GM12878 (cell line): ENCODE data around the gene CYB5A. TPM values are rescaled to one million over a fixed set of nuclear protein-coding genes. Genes with fewer than 3 reads are reported as not detected.
A peak's percentile ranks its signal among the peaks of the same experiment; 100 is the strongest.

Experiments used
- CBX3 ChIP-seq: fragments of 200-600 bp; sonication (generic); IDR thresholded peaks from 2 replicates; pipeline ENCODE4 v1.6.1; 2016; ENCODE audit warnings: low read depth, borderline replicate concordance
- CHD2 ChIP-seq: IDR thresholded peaks from 2 replicates; pipeline ENCODE4 v1.6.1; 2011; ENCODE audit warnings: low read depth, low read length, improper control_type of control experiment, borderline replicate concordance
- ETV6 ChIP-seq, 2 experiments: fragments of 450-650 bp in 1 of 2; IDR thresholded peaks in 1 of 2; conservative IDR thresholded peaks in 1 of 2; 2 replicates each; pipeline ENCODE4 v1.6.1; 2014; ENCODE audit warnings: antibody characterized with exemption in 1 of 2, borderline replicate concordance in 1 of 2, low read depth in 1 of 2, mild to moderate bottlenecking in 1 of 2, moderate library complexity in 1 of 2
- RAD21 ChIP-seq: IDR thresholded peaks from 2 replicates; pipeline ENCODE4 v1.6.1; 2011; ENCODE audit warnings: mild to moderate bottlenecking, low read depth, low read length, moderate library complexity; ENCODE audit not compliant: insufficient read depth
- SMAD5 ChIP-seq: IDR thresholded peaks from 2 replicates; pipeline ENCODE4 v1.6.1; 2016; ENCODE audit warnings: antibody characterized with exemption, low read depth
- SREBF1 ChIP-seq: IDR thresholded peaks from 2 replicates; pipeline ENCODE4 v1.6.1; 2012; ENCODE audit warnings: mild to moderate bottlenecking, low read length
- YBX1 ChIP-seq: fragments of 450-650 bp; IDR thresholded peaks from 2 replicates; pipeline ENCODE4 v1.6.1; 2016; ENCODE audit warnings: antibody characterized with exemption
- polyA plus RNA-seq, 11 experiments: library from polyadenylated mRNA; depleted of rRNA in 4 of 11; unstranded in 6 of 11; stranded (reverse) in 5 of 11; fragments of >200 nt; fragmentation: Nextera tagmentation in 4 of 11; fragmentation: Illumina TruSeq in 1 of 11; extraction: Ambion mirVana in 4 of 11; extraction: Trizol in 1 of 11; gene quantifications; 1 replicate in 1 of 11; 2 replicates in 10 of 11; pipeline versions ENCODE4 v1.2.1 to v1.2.3, GENCODE V29; 2011 to 2016; ENCODE audit warnings: inconsistent platforms in 2 of 11, missing spikeins in 2 of 11, low read depth in 1 of 11
- total RNA-seq, 4 experiments: library from RNA; depleted of rRNA in 3 of 4; stranded (reverse); fragments of >200 nt in 3 of 4; fragmentation: Illumina TruSeq in 1 of 4; extraction: Trizol in 1 of 4; gene quantifications; 2 replicates each; pipeline versions ENCODE4 v1.2.1 to v1.2.3, GENCODE V29; 2013 to 2021
- TF ChIP-seq, protein P1 (sequence below): fragments of 450-650 bp; IDR thresholded peaks from 2 replicates; pipeline ENCODE4 v1.6.1; 2017; ENCODE audit warnings: antibody characterized with exemption, mild to moderate bottlenecking, moderate library complexity
- TF ChIP-seq, protein P2 (sequence below): IDR thresholded peaks from 2 replicates; pipeline ENCODE4 v1.6.1; 2012; ENCODE audit warnings: mild to moderate bottlenecking, low read depth, low read length

The CYB5A gene
- total and polyA plus RNA-seq, 10 of the 15 experiments (the other 5 are each of a cell fraction or from before 2014, with no cell fraction given), result 60.2 to 129 (median 103) TPM

- TF ChIP-seq, protein P1, sequence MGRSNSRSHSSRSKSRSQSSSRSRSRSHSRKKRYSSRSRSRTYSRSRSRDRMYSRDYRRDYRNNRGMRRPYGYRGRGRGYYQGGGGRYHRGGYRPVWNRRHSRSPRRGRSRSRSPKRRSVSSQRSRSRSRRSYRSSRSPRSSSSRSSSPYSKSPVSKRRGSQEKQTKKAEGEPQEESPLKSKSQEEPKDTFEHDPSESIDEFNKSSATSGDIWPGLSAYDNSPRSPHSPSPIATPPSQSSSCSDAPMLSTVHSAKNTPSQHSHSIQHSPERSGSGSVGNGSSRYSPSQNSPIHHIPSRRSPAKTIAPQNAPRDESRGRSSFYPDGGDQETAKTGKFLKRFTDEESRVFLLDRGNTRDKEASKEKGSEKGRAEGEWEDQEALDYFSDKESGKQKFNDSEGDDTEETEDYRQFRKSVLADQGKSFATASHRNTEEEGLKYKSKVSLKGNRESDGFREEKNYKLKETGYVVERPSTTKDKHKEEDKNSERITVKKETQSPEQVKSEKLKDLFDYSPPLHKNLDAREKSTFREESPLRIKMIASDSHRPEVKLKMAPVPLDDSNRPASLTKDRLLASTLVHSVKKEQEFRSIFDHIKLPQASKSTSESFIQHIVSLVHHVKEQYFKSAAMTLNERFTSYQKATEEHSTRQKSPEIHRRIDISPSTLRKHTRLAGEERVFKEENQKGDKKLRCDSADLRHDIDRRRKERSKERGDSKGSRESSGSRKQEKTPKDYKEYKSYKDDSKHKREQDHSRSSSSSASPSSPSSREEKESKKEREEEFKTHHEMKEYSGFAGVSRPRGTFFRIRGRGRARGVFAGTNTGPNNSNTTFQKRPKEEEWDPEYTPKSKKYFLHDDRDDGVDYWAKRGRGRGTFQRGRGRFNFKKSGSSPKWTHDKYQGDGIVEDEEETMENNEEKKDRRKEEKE, result no peak
- no peak for TF ChIP-seq CBX3
- TF ChIP-seq RAD21, result peak; percentile 44; the same call in 1 of the 2 replicates
- no peak for TF ChIP-seq SREBF1
- no peak for TF ChIP-seq CHD2
- TF ChIP-seq, protein P2, sequence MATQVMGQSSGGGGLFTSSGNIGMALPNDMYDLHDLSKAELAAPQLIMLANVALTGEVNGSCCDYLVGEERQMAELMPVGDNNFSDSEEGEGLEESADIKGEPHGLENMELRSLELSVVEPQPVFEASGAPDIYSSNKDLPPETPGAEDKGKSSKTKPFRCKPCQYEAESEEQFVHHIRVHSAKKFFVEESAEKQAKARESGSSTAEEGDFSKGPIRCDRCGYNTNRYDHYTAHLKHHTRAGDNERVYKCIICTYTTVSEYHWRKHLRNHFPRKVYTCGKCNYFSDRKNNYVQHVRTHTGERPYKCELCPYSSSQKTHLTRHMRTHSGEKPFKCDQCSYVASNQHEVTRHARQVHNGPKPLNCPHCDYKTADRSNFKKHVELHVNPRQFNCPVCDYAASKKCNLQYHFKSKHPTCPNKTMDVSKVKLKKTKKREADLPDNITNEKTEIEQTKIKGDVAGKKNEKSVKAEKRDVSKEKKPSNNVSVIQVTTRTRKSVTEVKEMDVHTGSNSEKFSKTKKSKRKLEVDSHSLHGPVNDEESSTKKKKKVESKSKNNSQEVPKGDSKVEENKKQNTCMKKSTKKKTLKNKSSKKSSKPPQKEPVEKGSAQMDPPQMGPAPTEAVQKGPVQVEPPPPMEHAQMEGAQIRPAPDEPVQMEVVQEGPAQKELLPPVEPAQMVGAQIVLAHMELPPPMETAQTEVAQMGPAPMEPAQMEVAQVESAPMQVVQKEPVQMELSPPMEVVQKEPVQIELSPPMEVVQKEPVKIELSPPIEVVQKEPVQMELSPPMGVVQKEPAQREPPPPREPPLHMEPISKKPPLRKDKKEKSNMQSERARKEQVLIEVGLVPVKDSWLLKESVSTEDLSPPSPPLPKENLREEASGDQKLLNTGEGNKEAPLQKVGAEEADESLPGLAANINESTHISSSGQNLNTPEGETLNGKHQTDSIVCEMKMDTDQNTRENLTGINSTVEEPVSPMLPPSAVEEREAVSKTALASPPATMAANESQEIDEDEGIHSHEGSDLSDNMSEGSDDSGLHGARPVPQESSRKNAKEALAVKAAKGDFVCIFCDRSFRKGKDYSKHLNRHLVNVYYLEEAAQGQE, result no peak
- TF ChIP-seq YBX1, result no peak
- no peak for TF ChIP-seq SMAD5
- TF ChIP-seq ETV6 (conservative IDR thresholded peaks at IDR 0.05 in 1 of 2, IDR thresholded peaks at IDR 0.05 in 1 of 2; ENCODE audit: borderline replicate concordance in 1 of 2, low read depth in 1 of 2), result no peak
- TF ChIP-seq, all 136 proteins: peak for 3
These were observed 49.2 kb downstream of the CYB5A start (continued) for GRCh38 chr18:74242438-74243096.
